ENCODE data around the gene TRAF5. TPM values are rescaled to one million over a fixed set of nuclear protein-coding genes. Genes with fewer than 3 reads are reported as not detected.

The TRAF5 gene
- total RNA-seq, 1 donor from 2014 or later: 1.5 TPM

GRCh38 chr1:211370669-211371068 is 44.0 kb downstream of the TRAF5 start:
- no peaks in the 10 kb centered on the region for H3K9me3 ChIP-seq (replicated peaks)
- no peak overlapping the region for H3K4me3 ChIP-seq
- H3K27me3 ChIP-seq (ENCODE audit: low read depth): no peaks in the 10 kb centered on the region
- no peak for TF ChIP-seq CTCF (IDR thresholded peaks at IDR 0.05; ENCODE audit: borderline replicate concordance)
- no peak overlapping the region for H3K27ac ChIP-seq (replicated peaks)
- no peaks in the 10 kb centered on the region for H3K4me1 ChIP-seq
- DNase-seq: no peak
- intact Hi-C loops (cut with micrococcal nuclease): no loop called here
- H3K36me3 ChIP-seq: peaks cover 9% of the 10 kb centered on the region

GRCh38 chr1:211371406-211372105 is 44.9 kb downstream of the TRAF5 start:
- H3K27me3 ChIP-seq (ENCODE audit: low read depth): no peaks in the 10 kb centered on the region
- TF ChIP-seq CTCF (IDR thresholded peaks at IDR 0.05; ENCODE audit: borderline replicate concordance): no peak
- intact Hi-C loops (cut with micrococcal nuclease): no loop called here
- H3K27ac ChIP-seq (replicated peaks): no peak overlapping the region
- no peak for DNase-seq
- H3K4me1 ChIP-seq: no peaks in the 10 kb centered on the region
- no peaks in the 10 kb centered on the region for H3K9me3 ChIP-seq (replicated peaks)
- H3K4me3 ChIP-seq: no peak overlapping the region
- peaks cover 4% of the 10 kb centered on the region for H3K36me3 ChIP-seq

GRCh38 chr1:211372463-211372862 is 45.8 kb downstream of the TRAF5 start:
- Histone ChIP-seq H3K27ac (replicated peaks) (no peak overlapping the region), H3K4me3 (no peak overlapping the region), H3K9me3 (replicated peaks) (no peaks in the 10 kb centered on the region), H3K4me1 (no peaks in the 10 kb centered on the region), H3K27me3 (ENCODE audit: low read depth) (no peaks in the 10 kb centered on the region), H3K36me3 (peaks cover 4% of the 10 kb centered on the region)
- intact Hi-C loops (cut with micrococcal nuclease): no loop called here
- no peak for DNase-seq
- no peak for TF ChIP-seq CTCF (IDR thresholded peaks at IDR 0.05; ENCODE audit: borderline replicate concordance)

- intact Hi-C loops (cut with micrococcal nuclease): no loop called here
- Histone ChIP-seq H3K4me3 (no peak overlapping the region), H3K27me3 (ENCODE audit: low read depth) (no peaks in the 10 kb centered on the region), H3K27ac (replicated peaks) (no peak overlapping the region), H3K36me3 (peaks cover 4% of the 10 kb centered on the region), H3K4me1 (no peaks in the 10 kb centered on the region), H3K9me3 (replicated peaks) (no peaks in the 10 kb centered on the region)
- no peak for TF ChIP-seq CTCF (IDR thresholded peaks at IDR 0.05; ENCODE audit: borderline replicate concordance)
- DNase-seq: no peak
These were observed 48.6 kb downstream of the TRAF5 start for GRCh38 chr1:211375146-211375818.

GRCh38 chr1:211375949-211376348 is 49.3 kb downstream of the TRAF5 start:
- Histone ChIP-seq H3K9me3 (replicated peaks) (no peaks in the 10 kb centered on the region), H3K27me3 (ENCODE audit: low read depth) (no peaks in the 10 kb centered on the region), H3K4me3 (no peak overlapping the region), H3K36me3 (peaks cover 4% of the 10 kb centered on the region), H3K27ac (replicated peaks) (no peak overlapping the region), H3K4me1 (no peaks in the 10 kb centered on the region)
- intact Hi-C loops (cut with micrococcal nuclease): no loop called here
- TF ChIP-seq CTCF (IDR thresholded peaks at IDR 0.05; ENCODE audit: borderline replicate concordance): no peak
- DNase-seq: no peak

Data from left ventricle myocardium inferior (tissue), 1 donor.